ENCODE data around the gene PLEKHH3.

DNA sequence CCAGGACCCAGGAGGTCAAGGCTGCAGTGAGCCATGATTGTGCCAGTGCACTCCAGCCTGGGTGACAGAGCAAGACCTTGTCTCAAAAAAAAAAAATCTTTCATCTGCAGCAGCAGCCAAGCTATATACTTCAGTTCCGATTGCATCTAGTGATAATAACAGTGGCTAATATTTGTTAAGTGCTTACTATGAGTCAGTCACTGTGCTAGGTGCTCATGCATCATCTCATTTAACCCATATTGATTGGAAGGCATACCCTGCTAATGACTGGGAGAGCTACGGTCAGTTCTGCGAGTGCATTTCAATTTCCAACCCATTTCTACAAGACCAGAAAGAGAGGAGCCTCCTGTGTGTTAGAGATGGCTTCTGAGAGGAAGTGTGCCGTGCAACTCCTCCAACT is 25.4 kb downstream of the PLEKHH3 start:
- TF ChIP-seq, protein P1, sequence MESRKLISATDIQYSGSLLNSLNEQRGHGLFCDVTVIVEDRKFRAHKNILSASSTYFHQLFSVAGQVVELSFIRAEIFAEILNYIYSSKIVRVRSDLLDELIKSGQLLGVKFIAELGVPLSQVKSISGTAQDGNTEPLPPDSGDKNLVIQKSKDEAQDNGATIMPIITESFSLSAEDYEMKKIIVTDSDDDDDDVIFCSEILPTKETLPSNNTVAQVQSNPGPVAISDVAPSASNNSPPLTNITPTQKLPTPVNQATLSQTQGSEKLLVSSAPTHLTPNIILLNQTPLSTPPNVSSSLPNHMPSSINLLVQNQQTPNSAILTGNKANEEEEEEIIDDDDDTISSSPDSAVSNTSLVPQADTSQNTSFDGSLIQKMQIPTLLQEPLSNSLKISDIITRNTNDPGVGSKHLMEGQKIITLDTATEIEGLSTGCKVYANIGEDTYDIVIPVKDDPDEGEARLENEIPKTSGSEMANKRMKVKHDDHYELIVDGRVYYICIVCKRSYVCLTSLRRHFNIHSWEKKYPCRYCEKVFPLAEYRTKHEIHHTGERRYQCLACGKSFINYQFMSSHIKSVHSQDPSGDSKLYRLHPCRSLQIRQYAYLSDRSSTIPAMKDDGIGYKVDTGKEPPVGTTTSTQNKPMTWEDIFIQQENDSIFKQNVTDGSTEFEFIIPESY (IDR thresholded peaks at IDR 0.05): no peak
- TF ChIP-seq, protein P2, sequence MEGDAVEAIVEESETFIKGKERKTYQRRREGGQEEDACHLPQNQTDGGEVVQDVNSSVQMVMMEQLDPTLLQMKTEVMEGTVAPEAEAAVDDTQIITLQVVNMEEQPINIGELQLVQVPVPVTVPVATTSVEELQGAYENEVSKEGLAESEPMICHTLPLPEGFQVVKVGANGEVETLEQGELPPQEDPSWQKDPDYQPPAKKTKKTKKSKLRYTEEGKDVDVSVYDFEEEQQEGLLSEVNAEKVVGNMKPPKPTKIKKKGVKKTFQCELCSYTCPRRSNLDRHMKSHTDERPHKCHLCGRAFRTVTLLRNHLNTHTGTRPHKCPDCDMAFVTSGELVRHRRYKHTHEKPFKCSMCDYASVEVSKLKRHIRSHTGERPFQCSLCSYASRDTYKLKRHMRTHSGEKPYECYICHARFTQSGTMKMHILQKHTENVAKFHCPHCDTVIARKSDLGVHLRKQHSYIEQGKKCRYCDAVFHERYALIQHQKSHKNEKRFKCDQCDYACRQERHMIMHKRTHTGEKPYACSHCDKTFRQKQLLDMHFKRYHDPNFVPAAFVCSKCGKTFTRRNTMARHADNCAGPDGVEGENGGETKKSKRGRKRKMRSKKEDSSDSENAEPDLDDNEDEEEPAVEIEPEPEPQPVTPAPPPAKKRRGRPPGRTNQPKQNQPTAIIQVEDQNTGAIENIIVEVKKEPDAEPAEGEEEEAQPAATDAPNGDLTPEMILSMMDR (IDR thresholded peaks at IDR 0.05; ENCODE audit: low read depth, low read length, missing input control): no peak
- TF ChIP-seq EGR1 (IDR thresholded peaks at IDR 0.05; ENCODE audit: low read depth in 2 of 2): no peak
- TF ChIP-seq, protein P3, sequence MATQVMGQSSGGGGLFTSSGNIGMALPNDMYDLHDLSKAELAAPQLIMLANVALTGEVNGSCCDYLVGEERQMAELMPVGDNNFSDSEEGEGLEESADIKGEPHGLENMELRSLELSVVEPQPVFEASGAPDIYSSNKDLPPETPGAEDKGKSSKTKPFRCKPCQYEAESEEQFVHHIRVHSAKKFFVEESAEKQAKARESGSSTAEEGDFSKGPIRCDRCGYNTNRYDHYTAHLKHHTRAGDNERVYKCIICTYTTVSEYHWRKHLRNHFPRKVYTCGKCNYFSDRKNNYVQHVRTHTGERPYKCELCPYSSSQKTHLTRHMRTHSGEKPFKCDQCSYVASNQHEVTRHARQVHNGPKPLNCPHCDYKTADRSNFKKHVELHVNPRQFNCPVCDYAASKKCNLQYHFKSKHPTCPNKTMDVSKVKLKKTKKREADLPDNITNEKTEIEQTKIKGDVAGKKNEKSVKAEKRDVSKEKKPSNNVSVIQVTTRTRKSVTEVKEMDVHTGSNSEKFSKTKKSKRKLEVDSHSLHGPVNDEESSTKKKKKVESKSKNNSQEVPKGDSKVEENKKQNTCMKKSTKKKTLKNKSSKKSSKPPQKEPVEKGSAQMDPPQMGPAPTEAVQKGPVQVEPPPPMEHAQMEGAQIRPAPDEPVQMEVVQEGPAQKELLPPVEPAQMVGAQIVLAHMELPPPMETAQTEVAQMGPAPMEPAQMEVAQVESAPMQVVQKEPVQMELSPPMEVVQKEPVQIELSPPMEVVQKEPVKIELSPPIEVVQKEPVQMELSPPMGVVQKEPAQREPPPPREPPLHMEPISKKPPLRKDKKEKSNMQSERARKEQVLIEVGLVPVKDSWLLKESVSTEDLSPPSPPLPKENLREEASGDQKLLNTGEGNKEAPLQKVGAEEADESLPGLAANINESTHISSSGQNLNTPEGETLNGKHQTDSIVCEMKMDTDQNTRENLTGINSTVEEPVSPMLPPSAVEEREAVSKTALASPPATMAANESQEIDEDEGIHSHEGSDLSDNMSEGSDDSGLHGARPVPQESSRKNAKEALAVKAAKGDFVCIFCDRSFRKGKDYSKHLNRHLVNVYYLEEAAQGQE (IDR thresholded peaks at IDR 0.05): no peak
- no peak for TF ChIP-seq RXRA (IDR thresholded peaks at IDR 0.05)
- no peak for TF ChIP-seq TAF1 (conservative IDR thresholded peaks at IDR 0.05)
- TF ChIP-seq YY1 (IDR thresholded peaks at IDR 0.05): no peak
